Vagina (tissue), 2 donors: ENCODE measurements around the gene PAPLN. TPM values are rescaled to one million over a fixed set of nuclear protein-coding genes. Genes with fewer than 3 reads are reported as not detected.

Experiments
- DNase-seq, 2 donors: peaks; one replicate each; pipeline ENCODE4 v3.0.0-alpha.2; 2017; ENCODE audit errors: extremely low spot score in 2 of 2
- H3K27ac ChIP-seq: fragments of 200-600 bp; sonication (generic); one replicate; pipeline ENCODE4 v1.5.1; 2019
- H3K27me3 ChIP-seq: fragments of 200-600 bp; sonication (generic); one replicate; pipeline ENCODE4 v1.5.1; 2019
- H3K36me3 ChIP-seq, 2 donors: fragments of 200-600 bp; sonication (generic); one replicate each; pipeline ENCODE4 v1.5.1; 2017 to 2019
- H3K4me1 ChIP-seq: fragments of 200-600 bp; sonication (generic); one replicate; pipeline ENCODE4 v1.5.1; 2019
- H3K4me3 ChIP-seq, 2 donors: fragments of 200-600 bp; sonication (generic); 1 replicate in 1 of 2; 2 replicates in 1 of 2; pipeline ENCODE4 v1.5.1; 2016 to 2019
- H3K9me3 ChIP-seq: fragments of 200-600 bp; sonication (generic); one replicate; pipeline ENCODE4 v1.5.1; 2019
- CTCF ChIP-seq, 3 experiments: fragments of 450-650 bp in 2 of 3; fragments of 200-600 bp in 1 of 3; sonication (generic) in 1 of 3; IDR thresholded peaks; one replicate each; pipeline ENCODE4 v1.5.1; 2017 to 2019; ENCODE audit warnings: antibody characterized with exemption in 3 of 3, mild to moderate bottlenecking in 2 of 3, moderate library complexity in 2 of 3
- POLR2A ChIP-seq, 2 donors: fragments of 450-650 bp; IDR thresholded peaks; one replicate each; pipeline ENCODE4 v1.6.1; 2017; ENCODE audit warnings: antibody characterized with exemption in 2 of 2, mild to moderate bottlenecking in 2 of 2, moderate library complexity in 2 of 2
- POLR2AphosphoS5 ChIP-seq, 2 donors: sonication (generic); formaldehyde crosslinking; IDR thresholded peaks; one replicate each; pipeline ENCODE4 v1.9.0; 2017; ENCODE audit warnings: antibody characterized with exemption in 2 of 2, mild to moderate bottlenecking in 2 of 2, low read depth in 1 of 2; ENCODE audit not compliant: insufficient read depth in 1 of 2
- intact Hi-C: fragments of 100-400 bp; cut with DNase I; formaldehyde crosslinking; loops from one replicate; pipeline ENCODE4 v1.15.1; 2023
- total RNA-seq: library from RNA; depleted of rRNA; stranded (reverse); fragments of >200 nt; gene quantifications from one replicate; pipeline ENCODE4 v1.2.3, GENCODE V29; 2016

PAPLN gene
- total RNA-seq, 1 donor from 2014 or later: 16.2 TPM

GRCh38 chr14:73237786-73238423 lies 599 bp downstream of the PAPLN start:
- intact Hi-C loops: no loop called here

GRCh38 chr14:73238424-73238852 lies 1.1 kb downstream of the PAPLN start:
- intact Hi-C loops: no loop called here
- DNase-seq: no peak
- Histone ChIP-seq H3K27ac (peak overlapping the region; percentile 46), H3K36me3 (no peaks in the 10 kb centered on the region), H3K4me1 (peaks cover 60% of the 10 kb centered on the region), H3K9me3 (no peaks in the 10 kb centered on the region), H3K4me3 (peak overlapping the region; percentile 50 to 52), H3K27me3 (no peaks in the 10 kb centered on the region)
- TF ChIP-seq POLR2AphosphoS5 (IDR thresholded peaks at IDR 0.05; ENCODE audit: insufficient read depth in 1 of 2, low read depth in 1 of 2) (no peak), CTCF (IDR thresholded peaks at IDR 0.05) (no peak), POLR2A (IDR thresholded peaks at IDR 0.05) (no peak)

More at GRCh38 chr14:73237786-73238423, 599 bp downstream of the PAPLN start:
- no peak for TF ChIP-seq CTCF (IDR thresholded peaks at IDR 0.05)
- no peak for TF ChIP-seq POLR2AphosphoS5 (IDR thresholded peaks at IDR 0.05; ENCODE audit: insufficient read depth in 1 of 2, low read depth in 1 of 2)
- H3K4me3 ChIP-seq: peak overlapping the region; percentile 50 to 52
- no peaks in the 10 kb centered on the region for H3K36me3 ChIP-seq
- no peaks in the 10 kb centered on the region for H3K27me3 ChIP-seq
- H3K4me1 ChIP-seq: peaks cover 59% of the 10 kb centered on the region
- peak in 1 of 2 donors; percentile 85 for DNase-seq
- H3K27ac ChIP-seq: peak overlapping the region; percentile 46
- no peaks in the 10 kb centered on the region for H3K9me3 ChIP-seq

- intact Hi-C loops: no loop called here
- Histone ChIP-seq H3K4me1 (peaks cover 60% of the 10 kb centered on the region), H3K9me3 (no peaks in the 10 kb centered on the region), H3K27me3 (no peaks in the 10 kb centered on the region), H3K36me3 (no peaks in the 10 kb centered on the region), H3K4me3 (peak overlapping the region; percentile 50 to 52), H3K27ac (no peak overlapping the region)
- DNase-seq: no peak
- TF ChIP-seq CTCF (IDR thresholded peaks at IDR 0.05): no peak
- TF ChIP-seq POLR2A (IDR thresholded peaks at IDR 0.05): no peak
- no peak for TF ChIP-seq POLR2AphosphoS5 (IDR thresholded peaks at IDR 0.05; ENCODE audit: insufficient read depth in 1 of 2, low read depth in 1 of 2)
These were observed 1.6 kb downstream of the PAPLN start for GRCh38 chr14:73238941-73239340.

- peak overlapping the region; percentile 22 for H3K27ac ChIP-seq
- H3K27me3 ChIP-seq: no peaks in the 10 kb centered on the region
- H3K9me3 ChIP-seq: no peaks in the 10 kb centered on the region
- no peak for DNase-seq
- peaks cover 60% of the 10 kb centered on the region for H3K4me1 ChIP-seq
- TF ChIP-seq CTCF (IDR thresholded peaks at IDR 0.05): no peak
- TF ChIP-seq POLR2AphosphoS5 (IDR thresholded peaks at IDR 0.05; ENCODE audit: insufficient read depth in 1 of 2, low read depth in 1 of 2): peak in 1 of 2 donors; percentile 50
- intact Hi-C loops: no loop called here
- H3K36me3 ChIP-seq: no peaks in the 10 kb centered on the region
- H3K4me3 ChIP-seq: peak overlapping the region; percentile 38 to 50
These were observed 2.3 kb downstream of the PAPLN start for GRCh38 chr14:73239393-73240241.
